H9 (cell line): ENCODE measurements around the gene BCAR3. TPM values are rescaled to one million over a fixed set of nuclear protein-coding genes. Genes with fewer than 3 reads are reported as not detected.

Experiments used
- DNase-seq: peaks from one replicate; pipeline ENCODE4 v3.0.0-alpha.2; 2017
- H2AFZ ChIP-seq: one replicate; pipeline ENCODE4 v1.6.1; 2013; ENCODE audit warnings: mild to moderate bottlenecking, low read length, control low read depth, moderate library complexity
- H2AK5ac ChIP-seq: 2 replicates; pipeline ENCODE4 v1.6.1; 2013; ENCODE audit warnings: low read length, control low read depth, mixed read lengths; ENCODE audit not compliant: insufficient read length
- H2BK120ac ChIP-seq: one replicate; pipeline ENCODE4 v1.6.1; 2013; ENCODE audit warnings: low read depth, mild to moderate bottlenecking, low read length, control low read depth, inconsistent platforms; ENCODE audit not compliant: poor library complexity, severe bottlenecking
- H2BK12ac ChIP-seq: 2 replicates; pipeline ENCODE4 v1.6.1; 2013; ENCODE audit warnings: low read length, control low read depth, mixed read lengths, low read depth; ENCODE audit not compliant: insufficient read length
- H2BK15ac ChIP-seq: 2 replicates; pipeline ENCODE4 v1.6.1; 2013; ENCODE audit warnings: low read depth, low read length, control low read depth
- H2BK20ac ChIP-seq: one replicate; pipeline ENCODE4 v1.6.1; 2013; ENCODE audit warnings: low read depth, mild to moderate bottlenecking, low read length, control low read depth, inconsistent platforms; ENCODE audit not compliant: poor library complexity, severe bottlenecking
- H2BK5ac ChIP-seq: 2 replicates; pipeline ENCODE4 v1.6.1; 2013; ENCODE audit warnings: low read length, control low read depth, mixed read lengths; ENCODE audit not compliant: insufficient read length
- H3K14ac ChIP-seq: 2 replicates; pipeline ENCODE4 v1.6.1; 2013; ENCODE audit warnings: low read length, control low read depth; ENCODE audit not compliant: insufficient read depth
- H3K18ac ChIP-seq: 2 replicates; pipeline ENCODE4 v1.6.1; 2013; ENCODE audit warnings: low read depth, mild to moderate bottlenecking, mixed read lengths, low read length, control low read depth; ENCODE audit not compliant: insufficient read length
- H3K23ac ChIP-seq: 2 replicates; pipeline ENCODE4 v1.6.1; 2013; ENCODE audit warnings: low read length, control low read depth, mixed read lengths, low read depth; ENCODE audit not compliant: insufficient read length
- H3K23me2 ChIP-seq: 2 replicates; pipeline ENCODE4 v1.6.1; 2013; ENCODE audit warnings: low read depth, mild to moderate bottlenecking, mixed read lengths, low read length, control low read depth; ENCODE audit not compliant: insufficient read length, poor library complexity, severe bottlenecking
- H3K27ac ChIP-seq: 2 replicates; pipeline ENCODE4 v1.5.1; 2013; ENCODE audit warnings: low read length, control low read depth, mixed read lengths, low read depth; ENCODE audit not compliant: insufficient read length
- H3K27me3 ChIP-seq: 2 replicates; pipeline ENCODE4 v1.6.1; 2013; ENCODE audit warnings: low read length, control low read depth, inconsistent platforms; ENCODE audit not compliant: insufficient read depth
- H3K4ac ChIP-seq: 2 replicates; pipeline ENCODE4 v1.6.1; 2013; ENCODE audit warnings: low read depth, mild to moderate bottlenecking, control low read depth, inconsistent platforms, low read length, moderate library complexity
- H3K4me1 ChIP-seq: 2 replicates; pipeline ENCODE4 v1.6.1; 2013; ENCODE audit warnings: low read length, control low read depth, inconsistent platforms; ENCODE audit not compliant: insufficient read depth
- H3K4me2 ChIP-seq: 2 replicates; pipeline ENCODE4 v1.6.1; 2013; ENCODE audit warnings: low read length, control low read depth, mixed read lengths; ENCODE audit not compliant: insufficient read length, insufficient read depth
- H3K56ac ChIP-seq: 2 replicates; pipeline ENCODE4 v1.6.1; 2013; ENCODE audit warnings: low read depth, mild to moderate bottlenecking, mixed read lengths, low read length, control low read depth; ENCODE audit not compliant: insufficient read length
- H3K79me1 ChIP-seq: 2 replicates; pipeline ENCODE4 v1.6.1; 2013; ENCODE audit warnings: low read depth, mild to moderate bottlenecking, moderate library complexity, low read length, control low read depth, inconsistent platforms; ENCODE audit not compliant: insufficient read depth, poor library complexity, severe bottlenecking
- H3K79me2 ChIP-seq: 2 replicates; pipeline ENCODE4 v1.6.1; 2013; ENCODE audit warnings: low read length, control low read depth, inconsistent platforms; ENCODE audit not compliant: insufficient read depth
- H3K9ac ChIP-seq: 2 replicates; pipeline ENCODE4 v1.6.1; 2013; ENCODE audit warnings: low read length, control low read depth, mixed read lengths; ENCODE audit not compliant: insufficient read length; ENCODE audit errors: extremely low read depth
- H3K9me3 ChIP-seq: one replicate; pipeline ENCODE4 v1.6.1; 2013; ENCODE audit warnings: low read depth, low read length, inconsistent platforms; ENCODE audit not compliant: control insufficient read depth
- H3T11ph ChIP-seq: one replicate; pipeline ENCODE4 v1.6.1; 2013; ENCODE audit warnings: mild to moderate bottlenecking, low read length, control low read depth, inconsistent platforms
- H4K20me1 ChIP-seq: one replicate; pipeline ENCODE4 v1.6.1; 2013; ENCODE audit not compliant: control insufficient read depth, insufficient read length, insufficient read depth
- H4K5ac ChIP-seq: 2 replicates; pipeline ENCODE4 v1.6.1; 2013; ENCODE audit warnings: low read depth, mild to moderate bottlenecking, mixed read lengths, low read length, control low read depth; ENCODE audit not compliant: insufficient read length
- H4K8ac ChIP-seq: replicated peaks from 2 replicates; pipeline ENCODE4 v1.6.1; 2013; ENCODE audit warnings: low read length, control low read depth, mixed read lengths, low read depth; ENCODE audit not compliant: insufficient read length
- H4K91ac ChIP-seq: 2 replicates; pipeline ENCODE4 v1.6.1; 2013; ENCODE audit warnings: low read depth, mild to moderate bottlenecking, moderate library complexity, mixed read lengths, low read length, control low read depth; ENCODE audit not compliant: insufficient read length
- H3K27ac Mint-ChIP-seq, 3 experiments: 2 replicates in 2 of 3; 3 replicates in 1 of 3; pipeline ENCODE4 v1.8.0; 2020 to 2021; ENCODE audit warnings: mixed read lengths in 3 of 3, mild to moderate bottlenecking in 1 of 3, moderate library complexity in 1 of 3
- H3K27me3 Mint-ChIP-seq: 2 replicates; pipeline ENCODE4 v1.8.0; 2021; ENCODE audit warnings: low read depth, mild to moderate bottlenecking, moderate library complexity, mixed read lengths
- H3K36me3 Mint-ChIP-seq, 3 experiments: 2 replicates in 2 of 3; 3 replicates in 1 of 3; pipeline ENCODE4 v1.8.0; 2020 to 2021; ENCODE audit warnings: low read depth in 3 of 3, mixed read lengths in 3 of 3; ENCODE audit not compliant: insufficient read depth in 1 of 3
- H3K4me1 Mint-ChIP-seq, 2 experiments: 2 replicates each; pipeline ENCODE4 v1.8.0; 2020; ENCODE audit warnings: mixed read lengths in 2 of 2
- H3K4me3 Mint-ChIP-seq, 2 experiments: 2 replicates in 1 of 2; 3 replicates in 1 of 2; pipeline ENCODE4 v1.8.0; 2020 to 2021; ENCODE audit warnings: mild to moderate bottlenecking in 2 of 2, mixed read lengths in 2 of 2, moderate library complexity in 1 of 2
- H3K9me3 Mint-ChIP-seq, 2 experiments: 2 replicates in 1 of 2; 3 replicates in 1 of 2; pipeline ENCODE4 v1.8.0; 2020; ENCODE audit warnings: mild to moderate bottlenecking in 2 of 2, mixed read lengths in 2 of 2, moderate library complexity in 1 of 2
- WGBS: extraction: QIAGEN DNeasy Blood & Tissue Kit; methylation state at CpG from one replicate; pipeline ENCODE4 v1.1.7; 2013; ENCODE audit warnings: missing lambda C conversion rate, low lambda C conversion rate, mixed read lengths; ENCODE audit not compliant: insufficient read length; ENCODE audit errors: extremely low coverage; 5-methylcytosine and 5-hydroxymethylcytosine counted together
- total RNA-seq: library from RNA; stranded (reverse); gene quantifications from 2 replicates; pipeline ENCODE4 v1.2.1, GENCODE V29; 2021
- TF ChIP-seq, protein P1 (sequence below): fragments of 200-600 bp; sonication (generic); conservative IDR thresholded peaks from 3 replicates; pipeline ENCODE4 v1.8.0; 2021; ENCODE audit warnings: antibody characterized with exemption, mild to moderate bottlenecking

Gene BCAR3
- total RNA-seq, 1 experiment from 2014 or later = 4.9 TPM

GRCh38 chr1:93708734-93709481, 27.3 kb upstream of the BCAR3 start:
- Histone ChIP-seq H4K20me1 (no peaks in the 10 kb centered on the region), H3K9ac (no peak overlapping the region), H2BK20ac (no peak overlapping the region), H3K4me1 (peaks cover 7% of the 10 kb centered on the region; the same call in 1 of the 2 replicates), H2AK5ac (no peak overlapping the region), H2BK15ac (no peak overlapping the region), H3K56ac (no peak overlapping the region), H2BK5ac (no peak overlapping the region), H3K27me3 (no peaks in the 10 kb centered on the region; the same call in 1 of the 2 replicates), H2BK120ac (no peak overlapping the region), H3K14ac (no peak overlapping the region), H4K5ac (no peak overlapping the region), H3K27ac (no peak overlapping the region), H3K18ac (no peak overlapping the region), H3T11ph (no peak overlapping the region), H2BK12ac (no peak overlapping the region), H2AFZ (no peak overlapping the region), H3K23me2 (no peaks in the 10 kb centered on the region), H3K4ac (no peak overlapping the region), H3K4me2 (no peak overlapping the region), H3K9me3 (no peaks in the 10 kb centered on the region), H3K79me2 (no peaks in the 10 kb centered on the region), H3K23ac (no peak overlapping the region), H3K79me1 (no peaks in the 10 kb centered on the region), H4K91ac (no peak overlapping the region), H4K8ac (no peak overlapping the region)
- no peak overlapping the region for H3K27ac Mint-ChIP-seq
- peaks cover 13 to 21% of the 10 kb centered on the region in 2 experiments for H3K4me1 Mint-ChIP-seq
- H3K36me3 Mint-ChIP-seq = no peaks in the 10 kb centered on the region
- peaks cover 2% of the 10 kb centered on the region; the same call in 1 of the 2 replicates for H3K27me3 Mint-ChIP-seq
- no peaks in the 10 kb centered on the region for H3K9me3 Mint-ChIP-seq
- TF ChIP-seq, protein P1, sequence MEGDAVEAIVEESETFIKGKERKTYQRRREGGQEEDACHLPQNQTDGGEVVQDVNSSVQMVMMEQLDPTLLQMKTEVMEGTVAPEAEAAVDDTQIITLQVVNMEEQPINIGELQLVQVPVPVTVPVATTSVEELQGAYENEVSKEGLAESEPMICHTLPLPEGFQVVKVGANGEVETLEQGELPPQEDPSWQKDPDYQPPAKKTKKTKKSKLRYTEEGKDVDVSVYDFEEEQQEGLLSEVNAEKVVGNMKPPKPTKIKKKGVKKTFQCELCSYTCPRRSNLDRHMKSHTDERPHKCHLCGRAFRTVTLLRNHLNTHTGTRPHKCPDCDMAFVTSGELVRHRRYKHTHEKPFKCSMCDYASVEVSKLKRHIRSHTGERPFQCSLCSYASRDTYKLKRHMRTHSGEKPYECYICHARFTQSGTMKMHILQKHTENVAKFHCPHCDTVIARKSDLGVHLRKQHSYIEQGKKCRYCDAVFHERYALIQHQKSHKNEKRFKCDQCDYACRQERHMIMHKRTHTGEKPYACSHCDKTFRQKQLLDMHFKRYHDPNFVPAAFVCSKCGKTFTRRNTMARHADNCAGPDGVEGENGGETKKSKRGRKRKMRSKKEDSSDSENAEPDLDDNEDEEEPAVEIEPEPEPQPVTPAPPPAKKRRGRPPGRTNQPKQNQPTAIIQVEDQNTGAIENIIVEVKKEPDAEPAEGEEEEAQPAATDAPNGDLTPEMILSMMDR = no peak
- WGBS = no CpG with 5 or more reads among the region's 9 CpGs
- H3K4me3 Mint-ChIP-seq = no peak overlapping the region
- DNase-seq = no peak
